GM12801 (cell line): ENCODE results near the gene CPM.

Source experiments
- CTCF ChIP-seq: IDR thresholded peaks from one replicate; pipeline ENCODE4 v1.5.1; 2011; ENCODE audit warnings: control low read depth; ENCODE audit not compliant: insufficient read length; ENCODE audit errors: extremely low read depth

CPM gene

GRCh38 chr12:68893741-68894140 is 39.2 kb downstream of the CPM start:
- no peak for TF ChIP-seq CTCF

GRCh38 chr12:68893201-68893600 is 39.8 kb downstream of the CPM start:
- TF ChIP-seq CTCF = no peak

GRCh38 chr12:68891141-68891540 is 41.8 kb downstream of the CPM start:
- no peak for TF ChIP-seq CTCF

GRCh38 chr12:68890701-68891113 is 42.3 kb downstream of the CPM start:
- no peak for TF ChIP-seq CTCF

- no peak for TF ChIP-seq CTCF
These were observed 44.7 kb downstream of the CPM start for GRCh38 chr12:68888243-68888642.

GRCh38 chr12:68887641-68888040 is 45.3 kb downstream of the CPM start:
- no peak for TF ChIP-seq CTCF

GRCh38 chr12:68886636-68887572 is 46.1 kb downstream of the CPM start:
- TF ChIP-seq CTCF = no peak
